ENCODE measurements around the gene SPI1.

The SPI1 gene

DNA sequence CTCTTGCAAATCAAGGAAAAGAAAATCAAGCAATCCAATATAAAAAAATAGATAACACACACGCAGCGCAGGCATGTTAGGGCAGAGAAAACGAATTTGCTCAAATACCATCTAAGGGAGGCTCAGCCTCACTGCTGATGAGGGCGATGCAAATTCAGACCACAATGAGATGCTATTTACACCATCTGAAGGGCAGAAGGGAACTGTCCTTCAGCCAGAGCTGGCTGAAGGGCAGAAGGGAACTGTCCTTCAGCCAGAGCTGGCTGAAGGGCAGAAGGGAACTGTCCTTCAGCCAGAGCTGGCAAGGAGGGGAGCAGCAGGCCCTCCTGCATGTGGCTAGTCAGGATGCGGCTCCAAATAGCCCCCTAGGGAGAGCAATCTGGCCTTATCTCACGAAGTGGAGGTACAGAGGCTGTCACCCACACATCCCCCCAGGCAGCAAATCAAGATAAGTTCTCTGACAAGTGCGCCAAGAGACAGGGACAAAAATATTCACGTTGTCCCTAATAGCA, 22.5 kb upstream of the SPI1 start:
- TF ChIP-seq, protein P1, sequence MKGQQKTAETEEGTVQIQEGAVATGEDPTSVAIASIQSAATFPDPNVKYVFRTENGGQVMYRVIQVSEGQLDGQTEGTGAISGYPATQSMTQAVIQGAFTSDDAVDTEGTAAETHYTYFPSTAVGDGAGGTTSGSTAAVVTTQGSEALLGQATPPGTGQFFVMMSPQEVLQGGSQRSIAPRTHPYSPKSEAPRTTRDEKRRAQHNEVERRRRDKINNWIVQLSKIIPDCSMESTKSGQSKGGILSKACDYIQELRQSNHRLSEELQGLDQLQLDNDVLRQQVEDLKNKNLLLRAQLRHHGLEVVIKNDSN (IDR thresholded peaks at IDR 0.05) = no peak
- TF ChIP-seq, protein P2, sequence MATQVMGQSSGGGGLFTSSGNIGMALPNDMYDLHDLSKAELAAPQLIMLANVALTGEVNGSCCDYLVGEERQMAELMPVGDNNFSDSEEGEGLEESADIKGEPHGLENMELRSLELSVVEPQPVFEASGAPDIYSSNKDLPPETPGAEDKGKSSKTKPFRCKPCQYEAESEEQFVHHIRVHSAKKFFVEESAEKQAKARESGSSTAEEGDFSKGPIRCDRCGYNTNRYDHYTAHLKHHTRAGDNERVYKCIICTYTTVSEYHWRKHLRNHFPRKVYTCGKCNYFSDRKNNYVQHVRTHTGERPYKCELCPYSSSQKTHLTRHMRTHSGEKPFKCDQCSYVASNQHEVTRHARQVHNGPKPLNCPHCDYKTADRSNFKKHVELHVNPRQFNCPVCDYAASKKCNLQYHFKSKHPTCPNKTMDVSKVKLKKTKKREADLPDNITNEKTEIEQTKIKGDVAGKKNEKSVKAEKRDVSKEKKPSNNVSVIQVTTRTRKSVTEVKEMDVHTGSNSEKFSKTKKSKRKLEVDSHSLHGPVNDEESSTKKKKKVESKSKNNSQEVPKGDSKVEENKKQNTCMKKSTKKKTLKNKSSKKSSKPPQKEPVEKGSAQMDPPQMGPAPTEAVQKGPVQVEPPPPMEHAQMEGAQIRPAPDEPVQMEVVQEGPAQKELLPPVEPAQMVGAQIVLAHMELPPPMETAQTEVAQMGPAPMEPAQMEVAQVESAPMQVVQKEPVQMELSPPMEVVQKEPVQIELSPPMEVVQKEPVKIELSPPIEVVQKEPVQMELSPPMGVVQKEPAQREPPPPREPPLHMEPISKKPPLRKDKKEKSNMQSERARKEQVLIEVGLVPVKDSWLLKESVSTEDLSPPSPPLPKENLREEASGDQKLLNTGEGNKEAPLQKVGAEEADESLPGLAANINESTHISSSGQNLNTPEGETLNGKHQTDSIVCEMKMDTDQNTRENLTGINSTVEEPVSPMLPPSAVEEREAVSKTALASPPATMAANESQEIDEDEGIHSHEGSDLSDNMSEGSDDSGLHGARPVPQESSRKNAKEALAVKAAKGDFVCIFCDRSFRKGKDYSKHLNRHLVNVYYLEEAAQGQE (IDR thresholded peaks at IDR 0.05; ENCODE audit: low read depth) = peak; percentile 35; the same call in 1 of the 2 replicates

DNA sequence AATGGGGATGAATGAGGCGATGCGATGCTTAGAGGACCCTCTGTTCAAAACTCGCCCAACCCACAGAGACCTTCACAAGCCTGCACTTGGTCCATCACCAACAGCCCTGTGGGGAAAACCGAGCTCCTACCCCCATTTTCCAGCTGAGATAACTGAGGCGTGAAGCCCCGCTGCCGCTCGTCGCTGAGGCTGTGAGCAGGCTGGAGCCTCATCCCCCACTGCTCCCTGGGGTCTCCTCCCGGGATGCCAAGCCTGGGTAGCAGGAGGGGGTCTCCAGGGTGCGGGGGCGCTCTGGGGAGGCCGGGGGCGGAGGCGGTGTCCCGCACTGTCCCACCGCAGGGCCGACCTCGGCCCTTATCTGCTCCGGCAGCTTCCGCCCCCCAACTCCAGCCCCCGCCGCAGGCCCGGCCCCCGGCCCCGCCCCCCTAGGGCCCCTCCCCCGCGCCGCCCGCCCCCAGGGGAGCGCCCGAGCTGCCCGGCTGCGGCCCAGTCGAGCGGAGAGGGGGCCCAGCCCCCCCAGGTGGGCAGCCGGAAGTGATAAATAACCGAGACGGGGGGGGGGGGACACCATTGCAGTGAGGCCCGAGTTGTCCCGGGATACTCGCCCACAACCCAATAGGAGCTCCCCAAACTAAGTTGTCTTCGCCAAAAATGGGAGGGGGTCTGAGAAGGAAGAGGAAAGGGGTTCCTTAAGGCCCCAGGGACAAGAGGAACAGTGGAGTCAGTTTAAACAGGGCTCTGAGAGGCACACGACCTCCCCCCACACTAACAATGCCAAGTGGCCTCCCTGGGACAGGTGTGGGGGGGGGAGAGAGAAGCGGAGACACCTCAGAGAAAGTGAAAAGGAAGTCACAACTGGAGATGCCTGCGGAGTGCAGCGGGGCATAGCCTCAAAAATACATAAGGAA, 21.8 kb upstream of the SPI1 start:
- TF ChIP-seq ZBTB7A (IDR thresholded peaks at IDR 0.05; ENCODE audit: low read depth) (peak; percentile 92; the same call in 1 of the 2 replicates), FOXM1 (IDR thresholded peaks at IDR 0.05; ENCODE audit: borderline replicate concordance, low read depth) (no peak)

DNA sequence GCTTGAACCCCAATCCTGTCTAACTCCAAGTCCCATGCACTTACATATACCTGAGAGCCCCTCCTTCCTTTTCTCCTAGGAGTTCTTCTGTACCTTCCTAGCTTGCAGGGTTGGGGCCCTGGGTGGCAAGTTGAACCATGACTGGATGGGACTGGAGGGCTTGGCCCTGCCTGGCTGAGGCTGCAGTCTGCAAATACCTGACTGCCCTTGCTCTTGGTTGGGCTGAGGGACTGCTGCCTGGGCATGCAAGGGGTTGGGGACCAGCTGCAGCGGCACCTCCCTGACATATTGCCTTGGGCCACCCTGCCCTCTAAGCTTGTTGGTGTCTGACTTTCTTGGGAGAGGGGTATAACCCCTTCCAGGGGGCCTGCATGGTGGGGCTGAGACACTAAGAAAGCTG, 20.2 kb upstream of the SPI1 start:
- no peak for TF ChIP-seq TEAD4 (IDR thresholded peaks at IDR 0.05)
- TF ChIP-seq CREB1 (IDR thresholded peaks at IDR 0.05; ENCODE audit: low read depth) = no peak
- TF ChIP-seq FOXM1 (IDR thresholded peaks at IDR 0.05; ENCODE audit: borderline replicate concordance, low read depth) = no peak
- TF ChIP-seq TAF1 (IDR thresholded peaks at IDR 0.05; ENCODE audit: low read depth) = no peak
- TF ChIP-seq ZBTB7A (IDR thresholded peaks at IDR 0.05; ENCODE audit: low read depth) = no peak
- TF ChIP-seq YY1 (IDR thresholded peaks at IDR 0.05; ENCODE audit: low read depth) = no peak
- no peak for TF ChIP-seq EP300 (IDR thresholded peaks at IDR 0.05; ENCODE audit: borderline replicate concordance)
- TF ChIP-seq EGR1 (IDR thresholded peaks at IDR 0.05) = no peak
- TF ChIP-seq, protein P2 (IDR thresholded peaks at IDR 0.05; ENCODE audit: low read depth) = no peak
- TF ChIP-seq NFIC (IDR thresholded peaks at IDR 0.05) = no peak
- no peak for TF ChIP-seq CEBPB (IDR thresholded peaks at IDR 0.05)
- TF ChIP-seq TCF12 (IDR thresholded peaks at IDR 0.05; ENCODE audit: low read depth) = no peak
- TF ChIP-seq, protein P3, sequence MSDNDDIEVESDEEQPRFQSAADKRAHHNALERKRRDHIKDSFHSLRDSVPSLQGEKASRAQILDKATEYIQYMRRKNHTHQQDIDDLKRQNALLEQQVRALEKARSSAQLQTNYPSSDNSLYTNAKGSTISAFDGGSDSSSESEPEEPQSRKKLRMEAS (IDR thresholded peaks at IDR 0.05) = no peak

DNA sequence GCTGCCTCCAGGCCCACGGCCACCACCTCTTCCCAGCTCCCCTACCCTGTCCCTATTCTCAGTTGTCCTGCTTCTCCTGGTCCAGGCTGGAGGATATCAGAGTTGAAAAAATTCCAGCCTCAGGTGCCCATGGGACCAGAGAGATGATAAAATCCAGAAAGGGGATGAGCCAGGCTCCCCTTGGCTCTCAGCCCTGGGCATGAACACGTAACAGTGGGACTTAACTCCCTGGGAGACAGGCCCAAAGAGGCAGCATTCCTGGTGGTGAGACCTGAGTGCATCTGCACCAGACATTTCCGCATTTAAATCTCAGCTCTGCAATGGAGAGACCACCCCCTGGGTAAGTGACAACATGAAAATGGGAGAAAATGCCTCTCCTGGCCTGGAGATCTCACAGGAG, 19.7 kb upstream of the SPI1 start:
- TF ChIP-seq TAF1 (IDR thresholded peaks at IDR 0.05; ENCODE audit: low read depth) (no peak), CREB1 (IDR thresholded peaks at IDR 0.05; ENCODE audit: low read depth) (no peak), EGR1 (IDR thresholded peaks at IDR 0.05) (no peak), YY1 (IDR thresholded peaks at IDR 0.05; ENCODE audit: low read depth) (no peak), ZBTB7A (IDR thresholded peaks at IDR 0.05; ENCODE audit: low read depth) (no peak), TEAD4 (IDR thresholded peaks at IDR 0.05) (no peak), RAD21 (IDR thresholded peaks at IDR 0.05; ENCODE audit: low read depth) (no peak), CEBPB (IDR thresholded peaks at IDR 0.05) (no peak), NFIC (IDR thresholded peaks at IDR 0.05) (no peak)
- TF ChIP-seq, protein P2 (IDR thresholded peaks at IDR 0.05; ENCODE audit: low read depth) = no peak
- TF ChIP-seq, protein P3 (IDR thresholded peaks at IDR 0.05) = no peak

DNA sequence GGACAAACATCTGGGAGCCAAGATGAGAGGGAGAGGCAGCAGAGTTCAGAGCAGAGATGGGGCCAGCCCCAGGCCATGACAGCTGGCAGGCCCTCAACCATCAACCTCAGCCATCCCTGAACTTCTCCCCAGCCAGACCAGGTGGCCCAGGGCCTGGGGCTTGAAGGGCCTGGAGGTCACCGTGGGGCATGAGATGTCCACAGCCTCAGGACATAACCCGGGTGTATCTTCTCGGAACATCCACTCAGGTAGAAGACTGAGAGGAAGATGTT, 17.6 kb upstream of the SPI1 start:
- TF ChIP-seq EP300 (IDR thresholded peaks at IDR 0.05; ENCODE audit: borderline replicate concordance) (no peak), ZBTB7A (IDR thresholded peaks at IDR 0.05; ENCODE audit: low read depth) (no peak), TEAD4 (IDR thresholded peaks at IDR 0.05) (no peak), TAF1 (IDR thresholded peaks at IDR 0.05; ENCODE audit: low read depth) (no peak), CREB1 (IDR thresholded peaks at IDR 0.05; ENCODE audit: low read depth) (no peak), TCF12 (IDR thresholded peaks at IDR 0.05; ENCODE audit: low read depth) (no peak), CEBPB (IDR thresholded peaks at IDR 0.05) (no peak), FOXM1 (IDR thresholded peaks at IDR 0.05; ENCODE audit: borderline replicate concordance, low read depth) (no peak)
- TF ChIP-seq, protein P1 (IDR thresholded peaks at IDR 0.05) = no peak
- TF ChIP-seq, protein P2 (IDR thresholded peaks at IDR 0.05; ENCODE audit: low read depth) = no peak

Measured in Ishikawa (cell line).